Measurements from ENCODE around the gene BICC1. TPM values are rescaled to one million over a fixed set of nuclear protein-coding genes. Genes with fewer than 3 reads are reported as not detected.

BICC1 gene
- total RNA-seq, 1 donor from 2014 or later = 15.2 TPM

- H3K9me3 Mint-ChIP-seq = no peaks in the 10 kb centered on the region
- no peak overlapping the region for H3K27ac Mint-ChIP-seq
- peaks cover 32% of the 10 kb centered on the region for H3K4me1 Mint-ChIP-seq (ENCODE audit: unreplicated experiment)
Measured at GRCh38 chr10:58698777-58699356, 186.2 kb downstream of the BICC1 start.

GRCh38 chr10:58700591-58700990 is 187.9 kb downstream of the BICC1 start:
- Mint-ChIP-seq H3K9me3 (no peaks in the 10 kb centered on the region), H3K27ac (no peak overlapping the region), H3K4me1 (ENCODE audit: unreplicated experiment) (peaks cover 27% of the 10 kb centered on the region), H3K4me3 (no peak overlapping the region), H3K27me3 (no peaks in the 10 kb centered on the region), H3K36me3 (no peaks in the 10 kb centered on the region)
- no peak for TF ChIP-seq CTCF (conservative IDR thresholded peaks at IDR 0.05)
- DNase-seq (ENCODE audit: extremely low spot score, unreplicated experiment) = no peak

More at GRCh38 chr10:58698777-58699356, 186.2 kb downstream of the BICC1 start:
- Mint-ChIP-seq H3K27me3 (no peaks in the 10 kb centered on the region), H3K36me3 (no peaks in the 10 kb centered on the region), H3K4me3 (no peak overlapping the region)
- TF ChIP-seq CTCF (conservative IDR thresholded peaks at IDR 0.05) = no peak
- no peak for DNase-seq (ENCODE audit: extremely low spot score, unreplicated experiment)

- Mint-ChIP-seq H3K4me1 (ENCODE audit: unreplicated experiment) (peaks cover 25% of the 10 kb centered on the region), H3K27ac (no peak overlapping the region)
Measured at GRCh38 chr10:58701405-58702135, 188.9 kb downstream of the BICC1 start.

GRCh38 chr10:58704226-58704625 is 191.6 kb downstream of the BICC1 start:
- peaks cover 6% of the 10 kb centered on the region for H3K4me1 Mint-ChIP-seq (ENCODE audit: unreplicated experiment)
- no peaks in the 10 kb centered on the region for H3K27me3 Mint-ChIP-seq
- H3K9me3 Mint-ChIP-seq = no peaks in the 10 kb centered on the region
- no peak overlapping the region for H3K27ac Mint-ChIP-seq
- DNase-seq (ENCODE audit: extremely low spot score, unreplicated experiment) = no peak
- H3K4me3 Mint-ChIP-seq = no peak overlapping the region
- no peak for TF ChIP-seq CTCF (conservative IDR thresholded peaks at IDR 0.05)
- H3K36me3 Mint-ChIP-seq = peaks cover 4% of the 10 kb centered on the region

More at GRCh38 chr10:58701405-58702135, 188.9 kb downstream of the BICC1 start:
- Mint-ChIP-seq H3K9me3 (no peaks in the 10 kb centered on the region), H3K27me3 (no peaks in the 10 kb centered on the region), H3K4me3 (no peak overlapping the region), H3K36me3 (no peaks in the 10 kb centered on the region)
- DNase-seq (ENCODE audit: extremely low spot score, unreplicated experiment) = no peak
- no peak for TF ChIP-seq CTCF (conservative IDR thresholded peaks at IDR 0.05)

- H3K27me3 Mint-ChIP-seq = no peaks in the 10 kb centered on the region
- H3K27ac Mint-ChIP-seq = no peak overlapping the region
- H3K36me3 Mint-ChIP-seq = peaks cover 4% of the 10 kb centered on the region
- H3K4me1 Mint-ChIP-seq (ENCODE audit: unreplicated experiment) = peaks cover 5% of the 10 kb centered on the region
- DNase-seq (ENCODE audit: extremely low spot score, unreplicated experiment) = no peak
- TF ChIP-seq CTCF (conservative IDR thresholded peaks at IDR 0.05) = no peak
- H3K9me3 Mint-ChIP-seq = no peaks in the 10 kb centered on the region
- no peak overlapping the region for H3K4me3 Mint-ChIP-seq
Measured at GRCh38 chr10:58704671-58705141, 192.0 kb downstream of the BICC1 start.

Data from type B pancreatic cell (in vitro differentiated cells).